ENCODE results near the gene KIR2DL4.
"Not testable (repeated sequence)": the region's sequence is repeated elsewhere in the genome, so short reads cannot be mapped to it uniquely, and the experiment has no call there.

KIR2DL4 gene

GRCh38 chr19:54803410-54803809 is at the start of gene KIR2DL4:
Gene KIR2DL4, plus strand, starts transcription at chr19:54803610. Its CDS starts 42 bp downstream, at chr19:54803652.
- DNase-seq = no peak

- DNase-seq = not testable (repeated sequence)
These were observed 47.0 kb upstream of the KIR2DL4 start for GRCh38 chr19:54756204-54757110.

GRCh38 chr19:54758577-54758976 is 44.8 kb upstream of the KIR2DL4 start:
- DNase-seq = not testable (repeated sequence)

GRCh38 chr19:54764219-54764618 is 39.2 kb upstream of the KIR2DL4 start:
- peak; percentile 15 for DNase-seq

GRCh38 chr19:54766464-54766863 is 36.9 kb upstream of the KIR2DL4 start:
- DNase-seq = not testable (repeated sequence)

GRCh38 chr19:54769646-54770045 is 33.8 kb upstream of the KIR2DL4 start, which contains the start of gene KIR2DL1:
Gene KIR2DL1, plus strand, starts transcription at chr19:54769793. Its CDS starts 58 bp downstream, at chr19:54769851.
- DNase-seq = not testable (repeated sequence)

- not testable (repeated sequence) for DNase-seq
These were observed 32.9 kb upstream of the KIR2DL4 start for GRCh38 chr19:54770511-54770910.

- not testable (repeated sequence) for DNase-seq
These were observed 32.1 kb upstream of the KIR2DL4 start for GRCh38 chr19:54771018-54771960.

GRCh38 chr19:54772666-54773065 is 30.7 kb upstream of the KIR2DL4 start:
- DNase-seq = not testable (repeated sequence)

GRCh38 chr19:54775095-54775815 is 28.2 kb upstream of the KIR2DL4 start:
- DNase-seq = not testable (repeated sequence)

- not testable (repeated sequence) for DNase-seq
These were observed 27.6 kb upstream of the KIR2DL4 start for GRCh38 chr19:54775830-54776229.

- DNase-seq = not testable (repeated sequence)
These were observed 25.6 kb upstream of the KIR2DL4 start for GRCh38 chr19:54777851-54778250.

- not testable (repeated sequence) for DNase-seq
These were observed 24.5 kb upstream of the KIR2DL4 start for GRCh38 chr19:54778896-54779295.

- not testable (repeated sequence) for DNase-seq
These were observed 20.5 kb upstream of the KIR2DL4 start for GRCh38 chr19:54782916-54783315.

GRCh38 chr19:54786091-54786723 is 17.2 kb upstream of the KIR2DL4 start:
- DNase-seq = peak; percentile 64

GRCh38 chr19:54788154-54788553 is 15.3 kb upstream of the KIR2DL4 start:
- not testable (repeated sequence) for DNase-seq

- no peak for DNase-seq
These were observed 12.7 kb upstream of the KIR2DL4 start for GRCh38 chr19:54790711-54791110.

GRCh38 chr19:54791476-54791875 is 11.9 kb upstream of the KIR2DL4 start:
- no peak for DNase-seq

GRCh38 chr19:54792814-54793213 is 10.6 kb upstream of the KIR2DL4 start:
- DNase-seq = peak; percentile 77

- no peak for DNase-seq
These were observed 7.7 kb upstream of the KIR2DL4 start for GRCh38 chr19:54795758-54796157.

- DNase-seq = no peak
These were observed 691 bp downstream of the KIR2DL4 start for GRCh38 chr19:54804101-54804500.

GRCh38 chr19:54804571-54804970 is 1.2 kb downstream of the KIR2DL4 start:
- DNase-seq = no peak
